ENCODE measurements around the gene SNRNP40. TPM values are rescaled to one million over a fixed set of nuclear protein-coding genes. Genes with fewer than 3 reads are reported as not detected.

The SNRNP40 gene
- polyA plus RNA-seq, 1 of the 3 experiments (the other 2 are of a cell fraction) = 46.7 TPM

GRCh38 chr1:31221072-31221471 is 75.5 kb downstream of the SNRNP40 start:
- Histone ChIP-seq H2AFZ (ENCODE audit: low read depth) (no peak overlapping the region), H3K9ac (no peak overlapping the region), H3K27me3 (ENCODE audit: insufficient read depth) (peaks cover 5% of the 10 kb centered on the region; the same call in 1 of the 2 replicates), H3K4me1 (ENCODE audit: control insufficient read depth in 1 of 2, insufficient read depth in 2 of 2, low read depth in 1 of 2, low read length in 1 of 2) (peaks cover 0 to 32% of the 10 kb centered on the region in 2 experiments; a peak in 1 of 4 replicates), H3K4me3 (ENCODE audit: low read depth in 2 of 2, low read length in 1 of 2) (no peak overlapping the region), H4K20me1 (ENCODE audit: insufficient read depth) (no peaks in the 10 kb centered on the region), H3K4me2 (no peak overlapping the region), H3K27ac (ENCODE audit: low read depth in 2 of 2, low read length in 1 of 2) (no peak overlapping the region), H3K79me2 (ENCODE audit: insufficient read depth) (no peaks in the 10 kb centered on the region), H3K36me3 (replicated peaks in 1 of 2; ENCODE audit: control insufficient read depth in 1 of 2, insufficient read depth in 2 of 2, low read length in 1 of 2) (no peaks in the 10 kb centered on the region), H3F3A (replicated peaks; ENCODE audit: insufficient read depth) (no peaks in the 10 kb centered on the region), H3K9me3 (no peaks in the 10 kb centered on the region), H3K9me2 (no peaks in the 10 kb centered on the region)
- 87% methylated on average over 6 of the region's 6 CpGs for WGBS (ENCODE audit: low lambda C conversion rate)
- TF ChIP-seq TEAD4 (IDR thresholded peaks at IDR 0.05; ENCODE audit: borderline replicate concordance, insufficient read depth) (no peak), GATA2 (CRISPR knock-in tag; IDR thresholded peaks at IDR 0.05) (no peak), NRF1 (IDR thresholded peaks at IDR 0.05; ENCODE audit: low read depth, low read length) (no peak), RAD21 (IDR thresholded peaks at IDR 0.05; ENCODE audit: low read length) (no peak), JUND (IDR thresholded peaks at IDR 0.05) (no peak), USF1 (IDR thresholded peaks at IDR 0.05; ENCODE audit: borderline replicate concordance, low read depth) (no peak), FOSL2 (IDR thresholded peaks at IDR 0.05; ENCODE audit: borderline replicate concordance, low read depth) (no peak), IRF3 (IDR thresholded peaks at IDR 0.05; ENCODE audit: low read depth, low read length) (no peak), RCOR1 (IDR thresholded peaks at IDR 0.05; ENCODE audit: low read length) (no peak), TAF1 (IDR thresholded peaks at IDR 0.05; ENCODE audit: borderline replicate concordance, low read depth, low read length) (no peak), EP300 (IDR thresholded peaks at IDR 0.05; ENCODE audit: borderline replicate concordance in 1 of 2, low read depth in 1 of 2, low read length in 1 of 2) (no peak), SMC3 (IDR thresholded peaks at IDR 0.05; ENCODE audit: low read depth, low read length) (no peak)
- TF ChIP-seq, protein P1, sequence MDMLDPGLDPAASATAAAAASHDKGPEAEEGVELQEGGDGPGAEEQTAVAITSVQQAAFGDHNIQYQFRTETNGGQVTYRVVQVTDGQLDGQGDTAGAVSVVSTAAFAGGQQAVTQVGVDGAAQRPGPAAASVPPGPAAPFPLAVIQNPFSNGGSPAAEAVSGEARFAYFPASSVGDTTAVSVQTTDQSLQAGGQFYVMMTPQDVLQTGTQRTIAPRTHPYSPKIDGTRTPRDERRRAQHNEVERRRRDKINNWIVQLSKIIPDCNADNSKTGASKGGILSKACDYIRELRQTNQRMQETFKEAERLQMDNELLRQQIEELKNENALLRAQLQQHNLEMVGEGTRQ (IDR thresholded peaks at IDR 0.05; ENCODE audit: borderline replicate concordance, low read depth, low read length) = no peak
- TF ChIP-seq, protein P2, sequence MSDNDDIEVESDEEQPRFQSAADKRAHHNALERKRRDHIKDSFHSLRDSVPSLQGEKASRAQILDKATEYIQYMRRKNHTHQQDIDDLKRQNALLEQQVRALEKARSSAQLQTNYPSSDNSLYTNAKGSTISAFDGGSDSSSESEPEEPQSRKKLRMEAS (IDR thresholded peaks at IDR 0.05; ENCODE audit: low read depth) = no peak
- TF ChIP-seq, protein P3, sequence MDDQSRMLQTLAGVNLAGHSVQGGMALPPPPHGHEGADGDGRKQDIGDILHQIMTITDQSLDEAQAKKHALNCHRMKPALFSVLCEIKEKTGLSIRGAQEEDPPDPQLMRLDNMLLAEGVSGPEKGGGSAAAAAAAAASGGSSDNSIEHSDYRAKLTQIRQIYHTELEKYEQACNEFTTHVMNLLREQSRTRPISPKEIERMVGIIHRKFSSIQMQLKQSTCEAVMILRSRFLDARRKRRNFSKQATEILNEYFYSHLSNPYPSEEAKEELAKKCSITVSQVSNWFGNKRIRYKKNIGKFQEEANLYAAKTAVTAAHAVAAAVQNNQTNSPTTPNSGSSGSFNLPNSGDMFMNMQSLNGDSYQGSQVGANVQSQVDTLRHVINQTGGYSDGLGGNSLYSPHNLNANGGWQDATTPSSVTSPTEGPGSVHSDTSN (IDR thresholded peaks at IDR 0.05) = no peak
- ChIA-PET CTCF (interaction anchor here (0.6 to 2.3 kb wide), 2 partner anchors 37 to 256 kb away, joined by 3 to 10 read pairs; no protein-coding TSS in a partner anchor), POLR2A (no interaction called here)
- no peak for DNase-seq
